Activated T-helper 2 cell treated with anti-CD3 and anti-CD28 coated beads, Interferon-gamma antibody, Interleukin-2, Interleukin-4, amounts not matched to agents 10 μg/mL and 5 μg/mL and 100 μg/mL, durations not matched to agents 14 hours and 24 hours and 36 hours (primary cell): ENCODE results near the gene NPLOC4. TPM values are rescaled to one million over a fixed set of nuclear protein-coding genes. Genes with fewer than 3 reads are reported as not detected.

Experiments used
- DNase-seq: peaks from one replicate; pipeline ENCODE4 v3.0.0; 2021; ENCODE audit warnings: low spot score
- H3K27ac Mint-ChIP-seq: one replicate; pipeline ENCODE4 v1.8.0; 2021; ENCODE audit warnings: mixed read lengths
- H3K27me3 Mint-ChIP-seq: one replicate; pipeline ENCODE4 v1.8.0; 2021; ENCODE audit warnings: low read depth, mixed read lengths
- H3K36me3 Mint-ChIP-seq: one replicate; pipeline ENCODE4 v1.8.0; 2021; ENCODE audit warnings: low read depth, mixed read lengths
- H3K4me1 Mint-ChIP-seq: one replicate; pipeline ENCODE4 v1.8.0; 2021; ENCODE audit warnings: low read depth, mixed read lengths
- H3K4me3 Mint-ChIP-seq: one replicate; pipeline ENCODE4 v1.8.0; 2021; ENCODE audit warnings: low read depth, mild to moderate bottlenecking, moderate library complexity, mixed read lengths
- H3K9me3 Mint-ChIP-seq: one replicate; pipeline ENCODE4 v1.8.0; 2021; ENCODE audit warnings: mixed read lengths
- intact Hi-C: fragments of 100-400 bp; cut with micrococcal nuclease; formaldehyde crosslinking; loops from one replicate; pipeline ENCODE4 v1.15.1; 2023
- total RNA-seq: library from RNA; stranded (reverse); gene quantifications from 2 replicates; pipeline ENCODE4 v1.2.3, GENCODE V29; 2022

Gene NPLOC4
- total RNA-seq, 1 donor from 2014 or later: 138 TPM

DNA sequence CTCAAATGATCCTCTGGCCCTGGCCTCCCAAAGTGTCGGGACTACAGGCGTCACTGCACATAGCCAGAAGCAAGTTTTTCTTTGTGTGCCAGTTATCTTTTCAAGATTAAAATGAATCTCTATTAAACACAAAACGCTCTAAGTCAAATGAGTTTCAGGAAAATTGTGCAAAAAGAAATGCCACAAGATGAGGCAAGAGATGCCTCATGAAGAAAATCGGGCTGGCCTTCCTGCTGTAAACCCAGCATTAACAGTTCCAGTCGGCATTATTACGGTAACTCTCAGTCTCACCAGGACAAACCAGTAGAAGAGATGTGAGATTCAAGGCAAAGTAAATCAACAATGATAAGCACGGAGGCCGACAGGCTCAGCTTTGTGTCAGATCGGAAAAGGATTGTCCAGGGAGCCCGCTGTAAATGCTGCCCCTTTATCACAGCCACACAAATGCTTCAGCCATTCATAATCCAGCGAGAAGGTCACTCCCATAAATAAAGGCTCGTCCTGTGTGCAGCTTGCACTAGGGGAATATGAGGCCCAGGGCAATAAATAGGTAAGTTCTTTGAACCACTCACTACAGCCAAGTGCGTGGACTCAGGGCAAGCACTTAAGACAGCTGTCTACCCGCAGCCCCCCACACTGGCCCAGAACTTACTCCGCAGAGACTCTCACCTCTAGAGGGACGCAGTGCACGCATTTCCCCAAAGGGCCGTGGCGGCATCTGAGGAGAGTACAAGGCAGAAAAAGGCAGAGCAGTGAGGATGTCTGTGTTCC is 27.2 kb downstream of the NPLOC4 start:
- no peak overlapping the region for H3K4me3 Mint-ChIP-seq
- intact Hi-C loops: no loop called here
- peaks cover 74% of the 10 kb centered on the region for H3K36me3 Mint-ChIP-seq
- no peaks in the 10 kb centered on the region for H3K27me3 Mint-ChIP-seq
- peaks cover 21% of the 10 kb centered on the region for H3K4me1 Mint-ChIP-seq
- no peaks in the 10 kb centered on the region for H3K9me3 Mint-ChIP-seq
- DNase-seq: no peak
- H3K27ac Mint-ChIP-seq: no peak overlapping the region

DNA sequence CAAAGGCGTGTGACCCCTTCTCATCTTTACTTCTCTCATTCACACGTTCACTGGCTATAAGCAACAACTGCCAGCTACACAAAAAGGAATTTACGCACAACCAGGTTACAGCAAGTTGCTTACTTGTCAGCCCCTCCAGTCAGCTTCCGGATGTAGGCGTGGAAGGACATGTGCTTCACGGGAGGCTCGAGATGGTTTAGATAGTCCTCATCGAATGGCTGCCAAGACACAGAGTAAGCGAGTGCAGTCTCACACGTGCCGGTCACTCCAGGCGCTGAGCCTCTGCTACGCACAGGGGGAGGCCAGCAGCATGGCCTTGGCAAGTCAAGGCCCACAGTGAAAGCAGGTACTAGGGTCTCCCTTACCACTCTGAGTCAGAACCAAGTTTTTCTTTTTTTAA is 28.3 kb downstream of the NPLOC4 start:
- no peak for DNase-seq
- Mint-ChIP-seq H3K27me3 (no peaks in the 10 kb centered on the region), H3K4me1 (peaks cover 12% of the 10 kb centered on the region), H3K27ac (no peak overlapping the region), H3K4me3 (no peak overlapping the region), H3K36me3 (peaks cover 76% of the 10 kb centered on the region), H3K9me3 (no peaks in the 10 kb centered on the region)
- intact Hi-C loops: no loop called here

DNA sequence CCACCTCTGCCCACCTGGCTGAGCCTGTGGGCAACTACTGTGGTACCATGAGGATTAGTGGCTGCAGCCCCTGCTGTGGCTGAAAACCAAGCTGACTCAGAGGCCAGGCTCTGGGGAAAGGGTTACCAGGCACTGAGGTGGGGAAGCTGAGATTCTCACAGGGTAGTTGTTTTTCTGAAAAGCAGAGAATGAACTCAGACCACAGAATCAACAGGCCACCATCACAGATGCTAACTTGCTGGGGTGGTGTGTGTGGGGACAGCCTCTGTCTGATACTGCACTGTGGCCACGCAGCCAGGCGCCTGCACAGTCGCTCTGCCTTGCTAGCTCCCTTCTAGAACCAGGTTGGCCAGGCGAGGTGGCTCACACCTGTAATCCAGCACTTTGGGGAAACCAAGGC is 28.8 kb downstream of the NPLOC4 start:
- peaks cover 11% of the 10 kb centered on the region for H3K4me1 Mint-ChIP-seq

DNA sequence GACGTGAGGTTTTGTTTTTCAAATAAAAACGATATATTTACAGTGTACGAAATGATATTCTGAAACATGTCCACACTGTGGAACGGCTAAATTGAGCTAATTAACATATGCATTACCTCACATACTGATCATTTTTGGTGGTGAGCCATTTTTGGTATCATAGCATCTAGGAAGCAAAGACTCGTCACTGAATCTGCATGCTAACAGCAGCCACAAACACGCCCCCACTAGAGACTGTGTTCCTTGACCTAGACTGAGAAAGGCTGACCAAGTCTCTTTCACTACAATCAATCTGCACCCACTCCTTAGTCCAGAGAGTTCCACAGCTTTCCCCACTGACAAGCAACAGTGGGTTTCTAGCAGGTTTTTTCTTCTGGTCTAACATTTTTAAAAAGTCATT is 29.5 kb downstream of the NPLOC4 start:
- Mint-ChIP-seq H3K4me3 (no peak overlapping the region), H3K27ac (peak overlapping the region; percentile 25), H3K4me1 (peaks cover 11% of the 10 kb centered on the region), H3K27me3 (no peaks in the 10 kb centered on the region), H3K9me3 (no peaks in the 10 kb centered on the region), H3K36me3 (peaks cover 65% of the 10 kb centered on the region)
- no peak for DNase-seq
- intact Hi-C loops: no loop called here

More for the DNA sequence above, 28.8 kb downstream of the NPLOC4 start:
- H3K9me3 Mint-ChIP-seq: no peaks in the 10 kb centered on the region
- peak overlapping the region; percentile 25 for H3K27ac Mint-ChIP-seq
- DNase-seq: no peak
- H3K36me3 Mint-ChIP-seq: peaks cover 72% of the 10 kb centered on the region
- intact Hi-C loops: no loop called here
- H3K27me3 Mint-ChIP-seq: no peaks in the 10 kb centered on the region
- H3K4me3 Mint-ChIP-seq: no peak overlapping the region

DNA sequence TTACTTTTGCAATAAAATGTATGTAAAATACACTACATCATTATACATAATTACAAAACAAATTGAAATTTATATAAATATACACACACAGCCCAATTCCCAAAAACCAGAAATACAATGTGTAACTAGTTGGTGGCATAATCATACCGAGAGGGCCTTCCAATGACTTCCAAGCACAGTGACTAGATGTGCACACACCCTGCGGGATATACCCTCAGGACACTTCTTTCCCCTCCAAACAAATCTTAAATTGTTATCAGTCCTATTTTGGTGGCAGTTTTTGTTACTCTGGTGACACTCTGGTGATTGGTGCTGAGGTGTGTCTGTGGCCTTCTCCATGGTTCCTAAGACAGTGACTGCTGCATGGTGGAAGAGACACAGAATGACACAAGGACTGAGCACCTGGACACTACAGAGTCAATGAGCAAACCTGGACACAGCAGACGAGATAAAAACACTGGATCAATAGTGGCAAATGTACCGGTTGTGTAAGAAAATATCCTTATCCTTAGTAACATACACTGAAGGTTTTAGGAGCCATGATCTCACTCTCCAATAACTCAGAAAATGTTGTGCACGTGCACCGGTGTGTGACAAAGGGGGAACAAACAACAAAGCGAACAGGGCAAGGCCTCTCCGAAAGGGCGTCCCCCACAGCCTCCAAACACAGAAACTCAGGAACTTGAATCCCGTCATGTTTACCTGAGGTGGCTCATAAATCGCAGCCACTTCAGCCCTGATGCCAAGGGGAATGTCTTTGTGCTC is 32.9 kb downstream of the NPLOC4 start:
- Mint-ChIP-seq H3K4me3 (no peak overlapping the region), H3K27ac (no peak overlapping the region), H3K4me1 (peaks cover 11% of the 10 kb centered on the region), H3K36me3 (peaks cover 63% of the 10 kb centered on the region), H3K9me3 (no peaks in the 10 kb centered on the region), H3K27me3 (no peaks in the 10 kb centered on the region)
- DNase-seq: no peak
- intact Hi-C loops: loop anchor here (5.0 kb wide), 1 partner anchor 87 kb away; no protein-coding TSS in a partner anchor

DNA sequence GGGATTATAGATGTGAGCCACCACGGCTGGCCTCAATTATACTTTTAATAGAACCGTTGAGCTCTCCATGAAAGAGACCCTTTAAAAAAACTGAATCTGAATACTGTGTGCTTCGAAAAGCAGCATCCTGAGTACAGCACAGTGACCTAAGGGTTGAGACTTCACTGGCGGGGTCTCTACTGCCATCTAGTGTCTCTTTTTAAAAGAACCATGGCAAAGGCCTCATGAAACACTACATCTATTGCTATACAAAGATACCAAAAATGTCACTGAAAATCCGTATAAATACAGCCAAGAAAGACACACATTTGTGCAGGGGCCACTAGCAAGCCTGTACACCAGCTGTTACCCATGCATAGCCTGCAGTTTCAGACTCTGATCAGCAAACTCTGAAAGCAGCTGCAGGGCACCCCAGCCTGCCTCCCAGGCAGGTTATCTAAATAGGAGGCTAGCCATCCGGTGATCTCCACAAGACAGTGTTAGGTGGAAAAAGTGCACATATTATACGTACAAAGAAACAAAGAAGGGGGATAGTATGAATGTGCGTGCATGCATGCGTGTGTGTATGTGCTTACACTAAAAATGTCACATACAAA is 35.3 kb downstream of the NPLOC4 start:
- peaks cover 55% of the 10 kb centered on the region for H3K36me3 Mint-ChIP-seq
- H3K4me3 Mint-ChIP-seq: no peak overlapping the region
- H3K27me3 Mint-ChIP-seq: no peaks in the 10 kb centered on the region
- intact Hi-C loops: loop anchor here (5.0 kb wide), 1 partner anchor 84 kb away; no protein-coding TSS in a partner anchor
- DNase-seq: peak; percentile 24
- H3K4me1 Mint-ChIP-seq: peaks cover 5% of the 10 kb centered on the region
- H3K9me3 Mint-ChIP-seq: no peaks in the 10 kb centered on the region
- peak overlapping the region; percentile 52 for H3K27ac Mint-ChIP-seq

DNA sequence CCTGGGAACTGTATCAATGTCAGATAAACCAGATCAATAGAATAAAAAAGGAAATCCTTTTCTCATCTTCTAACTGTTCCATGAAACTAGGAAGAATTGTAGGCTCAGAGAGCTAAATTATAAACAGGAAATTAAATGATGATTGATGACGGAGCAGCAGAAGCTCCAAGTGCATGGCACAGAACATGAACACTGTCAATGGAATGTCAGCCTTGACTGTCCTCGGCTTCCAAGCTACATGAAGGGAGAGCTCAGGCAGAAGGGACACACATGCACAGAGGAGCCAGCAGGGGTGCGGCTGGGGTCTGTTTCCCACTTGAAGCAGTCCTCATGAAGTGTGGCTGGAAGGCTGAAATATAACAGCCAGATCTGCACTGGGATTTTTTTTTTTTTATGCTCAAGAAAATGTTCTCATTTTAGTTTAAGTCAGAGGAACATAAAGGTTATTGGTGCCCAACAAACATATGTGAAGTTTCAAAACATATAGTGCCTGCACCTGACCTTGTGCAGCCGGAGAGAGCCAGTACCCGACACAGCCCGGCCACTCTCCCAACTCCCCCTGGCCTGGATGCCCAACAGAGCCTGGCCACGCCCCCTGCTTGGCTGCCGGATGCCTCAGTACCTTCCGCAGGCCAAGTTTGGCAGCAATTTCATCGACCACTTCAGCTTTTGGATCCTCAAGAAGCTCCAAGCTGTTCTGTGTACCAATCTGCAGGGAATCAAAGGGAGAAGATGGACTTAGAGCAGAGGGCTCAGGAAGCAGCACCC is 37.0 kb downstream of the NPLOC4 start:
- intact Hi-C loops: loop anchor here (5.0 kb wide), 1 partner anchor 83 kb away; no protein-coding TSS in a partner anchor
- H3K4me3 Mint-ChIP-seq: no peak overlapping the region
- no peak for DNase-seq
- H3K9me3 Mint-ChIP-seq: no peaks in the 10 kb centered on the region
- no peak overlapping the region for H3K27ac Mint-ChIP-seq
- H3K36me3 Mint-ChIP-seq: peaks cover 53% of the 10 kb centered on the region
- H3K27me3 Mint-ChIP-seq: no peaks in the 10 kb centered on the region
- peaks cover 5% of the 10 kb centered on the region for H3K4me1 Mint-ChIP-seq

DNA sequence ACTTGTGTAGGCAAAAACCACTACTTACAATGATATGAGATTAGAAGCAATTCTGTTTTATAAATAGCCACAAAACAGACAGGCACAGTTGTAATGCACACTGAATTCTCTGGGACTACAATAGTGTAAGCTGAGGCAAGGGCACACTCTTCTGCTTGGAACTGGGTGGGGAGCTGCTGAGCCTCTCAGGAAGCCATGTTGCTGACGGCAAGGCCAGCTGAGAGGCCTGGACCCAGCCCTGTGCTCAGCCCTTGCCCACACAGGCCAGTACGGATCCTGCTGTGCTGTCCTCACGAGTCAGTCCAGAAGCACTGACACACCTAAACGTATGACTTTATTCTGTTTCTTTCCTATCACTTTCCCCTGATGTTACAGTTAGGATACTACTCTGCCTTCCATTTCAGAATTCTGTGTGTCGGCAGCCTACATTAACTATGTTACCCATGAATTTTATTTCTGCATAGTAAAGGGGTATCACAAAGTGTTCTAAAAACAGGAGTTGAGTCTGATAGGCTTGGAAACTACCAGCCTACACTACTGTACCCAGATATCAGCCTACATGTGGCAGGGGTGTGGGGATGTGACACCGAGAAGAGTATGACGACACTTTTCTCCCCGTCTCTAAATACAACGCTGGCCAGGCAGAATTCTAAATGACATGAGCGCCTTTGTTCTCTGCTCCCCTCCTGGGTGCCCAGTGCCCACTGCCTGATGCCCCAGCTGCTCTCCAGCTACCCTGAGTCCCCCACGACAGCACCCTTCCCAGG is 43.6 kb downstream of the NPLOC4 start:
- intact Hi-C loops: no loop called here
- Mint-ChIP-seq H3K27ac (no peak overlapping the region), H3K27me3 (no peaks in the 10 kb centered on the region), H3K9me3 (no peaks in the 10 kb centered on the region), H3K4me1 (peaks cover 2% of the 10 kb centered on the region), H3K4me3 (no peak overlapping the region), H3K36me3 (peaks cover 66% of the 10 kb centered on the region)
- no peak for DNase-seq

DNA sequence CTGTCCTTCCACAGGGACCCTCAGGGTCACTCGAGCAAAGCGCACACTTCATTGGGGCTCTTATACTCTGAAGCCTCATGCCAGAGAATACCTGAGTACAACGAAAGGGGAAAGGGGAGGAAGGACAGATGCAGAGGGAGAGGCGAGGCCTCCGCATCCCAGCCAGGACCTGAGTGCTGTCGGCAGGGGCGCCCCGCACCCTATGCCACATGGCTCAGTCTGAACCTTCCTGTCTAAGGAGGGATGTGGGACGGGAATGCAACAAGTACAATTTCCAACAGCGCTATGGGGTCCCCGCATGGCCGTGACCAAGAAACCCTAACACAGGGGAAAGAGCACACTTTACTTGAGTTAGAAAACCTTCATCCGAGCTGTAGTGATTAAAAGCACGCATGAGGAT is 44.9 kb downstream of the NPLOC4 start:
- no peak overlapping the region for H3K27ac Mint-ChIP-seq
- H3K4me3 Mint-ChIP-seq: no peak overlapping the region
- H3K4me1 Mint-ChIP-seq: no peaks in the 10 kb centered on the region
- no peaks in the 10 kb centered on the region for H3K27me3 Mint-ChIP-seq
- no peak for DNase-seq
- H3K36me3 Mint-ChIP-seq: peaks cover 69% of the 10 kb centered on the region
- H3K9me3 Mint-ChIP-seq: no peaks in the 10 kb centered on the region
- intact Hi-C loops: no loop called here

DNA sequence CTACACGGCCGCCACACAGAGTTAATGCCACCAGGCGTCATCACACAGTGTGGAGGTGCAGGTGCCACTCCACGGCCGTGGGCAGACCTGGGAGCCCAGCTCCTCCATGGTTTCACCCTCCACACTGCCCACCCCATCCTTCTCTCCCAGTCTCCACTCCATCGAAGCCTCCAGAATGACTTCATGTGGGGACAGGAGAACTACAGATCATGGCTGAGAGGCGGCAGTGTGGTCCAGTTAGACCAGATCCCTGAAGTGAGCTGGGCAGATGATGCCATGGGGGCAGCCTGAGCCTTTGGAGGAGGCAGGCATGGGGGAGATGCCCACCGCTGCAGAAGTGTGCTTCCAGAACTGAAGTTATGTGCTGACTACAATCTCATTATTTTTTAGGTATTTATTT is 46.8 kb downstream of the NPLOC4 start:
- intact Hi-C loops: no loop called here
- Mint-ChIP-seq H3K27me3 (no peaks in the 10 kb centered on the region), H3K4me3 (no peak overlapping the region), H3K36me3 (peaks cover 74% of the 10 kb centered on the region), H3K27ac (no peak overlapping the region), H3K4me1 (no peaks in the 10 kb centered on the region), H3K9me3 (no peaks in the 10 kb centered on the region)
- no peak for DNase-seq

DNA sequence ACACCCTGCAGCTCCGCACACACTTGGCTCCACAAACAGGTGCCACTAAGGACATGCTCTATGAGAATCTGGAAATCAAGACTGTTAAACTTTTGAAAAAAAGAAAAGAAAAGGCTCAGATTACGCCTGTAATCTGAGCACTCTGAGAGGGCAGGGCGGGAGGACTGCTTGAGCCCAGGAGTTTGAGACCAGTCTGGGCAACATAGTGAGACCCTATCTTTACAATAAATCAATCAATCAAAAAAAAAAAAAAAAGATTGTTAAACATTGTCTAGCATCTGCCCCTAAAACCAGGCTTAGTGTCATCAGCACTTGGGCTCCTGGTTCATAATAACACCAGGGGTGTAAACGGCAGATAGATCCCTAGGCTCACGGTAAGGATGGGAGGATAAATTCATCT is 47.3 kb downstream of the NPLOC4 start:
- DNase-seq: no peak
- no peaks in the 10 kb centered on the region for H3K9me3 Mint-ChIP-seq
- no peak overlapping the region for H3K27ac Mint-ChIP-seq
- H3K36me3 Mint-ChIP-seq: peaks cover 71% of the 10 kb centered on the region
- H3K4me1 Mint-ChIP-seq: no peaks in the 10 kb centered on the region
- intact Hi-C loops: no loop called here
- no peak overlapping the region for H3K4me3 Mint-ChIP-seq
- H3K27me3 Mint-ChIP-seq: no peaks in the 10 kb centered on the region

DNA sequence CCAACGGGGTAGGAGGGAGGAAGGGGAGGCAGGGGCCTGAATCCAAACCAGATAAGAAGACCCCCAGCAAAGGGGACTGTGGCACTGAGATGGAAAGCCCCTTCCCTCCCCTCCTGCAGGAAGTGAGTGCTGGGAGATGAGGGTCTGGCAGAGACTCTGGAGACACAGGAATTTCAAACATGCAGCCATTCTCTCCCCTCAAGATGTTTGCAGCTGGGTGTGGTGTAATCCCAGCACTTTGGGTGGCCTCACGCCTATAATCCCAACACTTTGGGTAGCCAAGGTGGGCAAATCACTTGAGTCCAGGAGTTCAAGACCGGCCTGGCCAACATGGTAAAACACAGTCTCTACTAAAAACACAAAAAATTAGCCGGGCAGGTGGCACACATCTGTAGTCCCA is 50.8 kb downstream of the NPLOC4 start:
- H3K27ac Mint-ChIP-seq: no peak overlapping the region
- H3K4me3 Mint-ChIP-seq: no peak overlapping the region
- DNase-seq: no peak
- H3K9me3 Mint-ChIP-seq: no peaks in the 10 kb centered on the region
- H3K27me3 Mint-ChIP-seq: no peaks in the 10 kb centered on the region
- no peaks in the 10 kb centered on the region for H3K4me1 Mint-ChIP-seq
- intact Hi-C loops: no loop called here
- H3K36me3 Mint-ChIP-seq: peaks cover 72% of the 10 kb centered on the region
